HepG2 (cell line): ENCODE data around the gene LRRTM1.

Source experiments
- CHD2 ChIP-seq: IDR thresholded peaks from 2 replicates; pipeline ENCODE4 v1.6.1; 2011; ENCODE audit warnings: low read depth, low read length, improper control_type of control experiment
- CREB1 ChIP-seq, 2 experiments: fragments of 450-650 bp in 1 of 2; IDR thresholded peaks; 2 replicates each; pipeline ENCODE4 v1.6.1; 2016 to 2017; ENCODE audit warnings: control low read depth in 1 of 2, mild to moderate bottlenecking in 1 of 2, missing compliant biosample characterization in 1 of 2, missing genetic modification characterization in 1 of 2
- DNMT3B ChIP-seq: conservative IDR thresholded peaks from 2 replicates; pipeline ENCODE4 v1.6.1; 2016; ENCODE audit warnings: missing biosample characterization, control low read depth
- MED1 ChIP-seq: sonication (generic); formaldehyde crosslinking; IDR thresholded peaks from 2 replicates; pipeline ENCODE4 v1.4.0; 2020; ENCODE audit warnings: missing genetic modification reagents
- POLR2A ChIP-seq, 2 experiments: IDR thresholded peaks; 2 replicates each; pipeline ENCODE4 v1.6.1; 2011; ENCODE audit warnings: low read depth in 2 of 2, low read length in 2 of 2, mild to moderate bottlenecking in 1 of 2, moderate library complexity in 1 of 2; ENCODE audit not compliant: insufficient read depth in 1 of 2
- RELA ChIP-seq: sonication (generic); formaldehyde crosslinking; IDR thresholded peaks from 2 replicates; pipeline ENCODE4 v1.4.0; 2020; ENCODE audit warnings: missing genetic modification reagents
- TARDBP ChIP-seq: sonication (generic); formaldehyde crosslinking; IDR thresholded peaks from 2 replicates; pipeline ENCODE4 v1.8.0; 2022; ENCODE audit warnings: mild to moderate bottlenecking, missing genetic modification reagents
- ZNF275 ChIP-seq: sonication (generic); formaldehyde crosslinking; IDR thresholded peaks from 2 replicates; pipeline ENCODE4 v1.8.0; 2022; ENCODE audit warnings: missing genetic modification reagents, mild to moderate bottlenecking, inconsistent platforms, borderline replicate concordance
- ZNF580 ChIP-seq: IDR thresholded peaks from 2 replicates; pipeline ENCODE4 v1.6.1; 2016; ENCODE audit warnings: low read depth, borderline replicate concordance
- ZNF609 ChIP-seq: sonication (generic); formaldehyde crosslinking; IDR thresholded peaks from 2 replicates; pipeline ENCODE4 v1.4.0; 2020; ENCODE audit warnings: mild to moderate bottlenecking, missing genetic modification reagents, borderline replicate concordance
- TF ChIP-seq, protein P1 (sequence below): IDR thresholded peaks from 2 replicates; pipeline ENCODE4 v1.6.1; 2012; ENCODE audit warnings: inconsistent platforms

GRCh38 chr2:80280598-80280997 lies 24.0 kb downstream of the LRRTM1 start:
- TF ChIP-seq ZNF275 (CRISPR knock-in tag) (no peak), RELA (CRISPR knock-in tag) (no peak), POLR2A (IDR thresholded peaks at IDR 0.05; ENCODE audit: insufficient read depth in 1 of 2, low read depth in 2 of 2, low read length in 2 of 2) (no peak), TARDBP (CRISPR knock-in tag) (no peak), MED1 (no peak), CHD2 (no peak), CREB1 (IDR thresholded peaks at IDR 0.05) (no peak), CREB1 (CRISPR knock-in tag; IDR thresholded peaks at IDR 0.05) (no peak), ZNF609 (CRISPR knock-in tag) (no peak), ZNF580 (CRISPR knock-in tag) (no peak), DNMT3B (CRISPR knock-in tag) (no peak)
- TF ChIP-seq, protein P1, sequence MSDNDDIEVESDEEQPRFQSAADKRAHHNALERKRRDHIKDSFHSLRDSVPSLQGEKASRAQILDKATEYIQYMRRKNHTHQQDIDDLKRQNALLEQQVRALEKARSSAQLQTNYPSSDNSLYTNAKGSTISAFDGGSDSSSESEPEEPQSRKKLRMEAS = no peak
